Parietal lobe (tissue), 1 donor: ENCODE data around the gene VPS11. TPM values are rescaled to one million over a fixed set of nuclear protein-coding genes. Genes with fewer than 3 reads are reported as not detected.

ENCODE experiments used
- total RNA-seq: library from RNA; depleted of rRNA; stranded (reverse); fragments of >200 nt; gene quantifications from one replicate; pipeline ENCODE4 v1.2.3, GENCODE V29; 2014

VPS11 gene
- 35.1 TPM for total RNA-seq

DNA sequence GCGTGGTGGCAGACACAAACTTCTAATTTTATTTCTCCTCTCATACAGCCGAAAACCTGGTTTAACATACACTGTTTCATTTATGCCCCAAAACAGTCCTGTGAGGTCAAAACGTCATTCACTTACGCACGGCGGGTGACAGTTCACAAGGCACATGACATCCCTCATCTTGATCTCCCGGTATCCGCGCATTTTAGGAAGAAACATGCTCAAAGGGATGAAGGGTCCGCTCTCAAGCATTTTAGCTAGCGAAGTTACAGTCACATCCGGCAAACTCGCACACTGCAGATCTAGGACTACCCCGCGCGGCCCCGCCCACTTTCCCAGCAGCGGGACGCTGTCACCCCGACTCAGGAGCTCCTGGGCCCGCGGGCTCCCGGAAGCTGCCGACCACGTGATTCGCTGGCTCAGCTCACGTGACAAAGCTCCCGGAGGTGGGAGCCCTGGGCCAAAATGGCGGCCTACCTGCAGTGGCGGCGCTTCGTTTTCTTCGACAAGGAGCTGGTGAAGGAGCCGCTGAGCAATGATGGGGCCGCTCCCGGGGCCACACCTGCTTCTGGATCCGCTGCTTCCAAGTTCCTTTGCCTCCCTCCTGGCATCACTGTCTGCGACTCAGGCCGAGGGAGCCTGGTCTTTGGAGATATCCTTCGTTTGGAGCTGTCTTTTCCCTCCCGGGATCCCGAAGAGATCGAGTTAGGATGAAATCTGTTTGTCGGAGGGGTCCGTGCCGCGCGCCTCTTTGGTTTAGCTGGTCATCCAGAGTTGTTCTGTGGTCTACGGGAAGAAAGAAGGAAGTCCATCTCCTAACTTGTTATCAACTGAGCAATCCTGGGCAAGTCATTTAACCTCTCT, at the start of gene VPS11:
TSS of gene VPS11 (plus strand) at position 448 of the 852 bp plus-strand sequence. CDS start at position 454, 6 bp downstream.

GRCh38 chr11:119018074-119018938, 49.3 kb upstream of the VPS11 start, which contains the start of the genes RPS25 and TRAPPC4:
RPS25 (minus strand) TSS chr11:119018343; CDS start chr11:119018284, 59 bp downstream.
TRAPPC4 (plus strand) TSS chr11:119018766; CDS start chr11:119018796, 30 bp downstream.

DNA sequence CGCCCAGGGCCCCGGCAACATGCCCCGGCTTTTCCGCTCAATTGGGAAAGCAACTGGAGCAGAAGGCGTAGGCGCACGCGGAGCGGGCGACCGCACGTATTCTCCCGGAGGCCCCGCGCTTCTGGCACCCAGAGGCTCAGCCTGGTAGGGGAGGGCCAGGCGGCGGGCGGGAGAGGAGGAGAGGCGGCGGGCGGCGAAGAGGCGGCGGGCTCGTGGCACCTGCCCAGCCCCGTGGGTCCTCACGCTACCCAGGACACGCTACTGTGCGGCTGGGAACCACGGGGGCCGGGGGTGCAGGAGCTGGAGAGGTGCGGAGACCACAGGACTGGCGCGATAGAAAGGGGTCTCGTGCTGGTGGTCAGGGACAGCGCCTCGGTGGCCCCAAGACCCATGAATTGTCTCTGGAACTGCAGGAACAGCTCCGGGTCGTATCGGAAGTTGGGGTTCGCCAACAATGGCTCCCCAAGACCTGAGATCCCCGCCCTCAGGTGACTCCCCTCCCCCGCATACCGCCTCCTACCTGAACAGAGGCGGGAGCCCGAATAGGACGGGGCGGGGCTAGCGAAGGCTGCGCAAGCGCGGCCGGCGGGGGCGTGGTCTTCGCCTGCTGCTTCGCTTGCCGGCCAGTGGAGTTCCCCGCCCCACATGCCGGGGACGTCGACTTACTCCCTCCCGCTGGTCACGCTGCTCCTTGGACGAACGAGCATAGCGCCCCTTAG, 37.1 kb upstream of the VPS11 start, which contains the start of gene SLC37A4:
TSS of gene SLC37A4 (minus strand) at position 549 of the 719 bp plus-strand sequence.

DNA sequence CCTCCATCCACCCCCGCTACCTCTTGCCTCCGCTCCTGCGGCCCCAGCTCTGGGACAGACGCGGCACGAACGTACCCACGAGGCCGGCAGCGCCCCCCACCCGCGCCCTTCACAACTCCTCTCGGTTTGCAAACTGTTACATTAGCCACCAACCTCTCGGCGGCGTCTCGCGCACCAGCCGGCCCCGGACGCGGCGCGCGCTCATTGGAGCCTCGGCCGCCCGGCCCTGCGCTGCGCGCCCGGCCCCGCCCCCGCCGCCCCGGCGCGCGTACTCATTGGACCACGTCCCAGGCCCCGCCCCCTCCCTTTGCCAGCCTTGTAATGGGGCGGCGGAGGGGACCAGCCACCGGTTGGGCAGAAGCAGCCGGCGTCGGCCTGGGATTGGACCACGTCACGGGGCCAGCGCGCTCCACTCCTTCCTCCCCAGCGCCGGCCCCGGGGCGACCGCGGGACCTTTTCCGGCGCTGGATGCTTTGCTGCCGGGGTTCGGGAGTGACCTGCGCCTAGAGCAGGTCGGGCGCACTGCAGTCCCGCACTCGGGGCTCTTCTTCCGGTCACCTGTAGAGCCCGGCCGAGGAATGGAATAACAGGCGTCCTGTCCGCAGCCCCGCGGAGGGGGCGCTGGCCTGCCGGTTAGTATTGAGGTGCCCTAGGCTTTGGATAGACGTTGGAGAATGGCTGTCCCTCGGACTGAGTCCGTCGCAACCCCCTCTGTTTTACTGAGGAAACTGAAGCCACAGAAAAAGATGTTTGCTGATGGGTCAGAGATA, 10.4 kb upstream of the VPS11 start, which contains the start of gene HYOU1:
TSS of gene HYOU1 (minus strand) at position 206 of the 770 bp plus-strand sequence. CDS start 1,045 bp downstream, outside the sequence.

DNA sequence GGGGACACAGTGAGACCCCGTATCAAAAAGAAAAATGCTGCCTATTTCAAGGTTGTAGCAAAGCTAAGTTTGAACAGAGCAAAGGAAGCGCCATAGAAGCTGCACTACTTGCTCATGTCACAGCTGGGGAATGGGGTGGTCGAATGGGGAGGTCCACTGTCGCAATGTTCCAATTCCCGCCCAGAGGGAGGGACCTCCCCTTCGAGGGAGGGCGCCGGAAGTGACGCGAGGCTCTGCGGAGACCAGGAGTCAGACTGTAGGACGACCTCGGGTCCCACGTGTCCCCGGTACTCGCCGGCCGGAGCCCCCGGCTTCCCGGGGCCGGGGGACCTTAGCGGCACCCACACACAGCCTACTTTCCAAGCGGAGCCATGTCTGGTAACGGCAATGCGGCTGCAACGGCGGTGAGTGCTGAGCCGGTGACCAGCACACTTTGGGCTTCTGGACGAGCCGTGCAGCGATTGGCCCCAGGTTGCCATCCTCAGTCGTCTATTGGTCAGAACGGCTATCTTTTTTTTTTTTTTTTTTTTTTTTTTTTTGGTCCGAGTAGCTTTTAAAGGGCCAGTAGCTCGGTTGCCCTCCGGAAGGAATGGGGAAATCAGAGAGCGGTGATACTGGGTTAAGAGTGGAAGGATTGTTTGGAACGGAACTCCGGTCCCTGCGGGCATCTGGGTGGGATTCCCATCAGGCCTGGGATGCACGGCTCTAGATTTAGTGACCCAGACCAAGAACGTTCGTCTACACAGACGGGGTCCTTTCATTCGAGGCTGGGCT, 17.2 kb downstream of the VPS11 start, which contains the start of gene HMBS:
TSS of gene HMBS (plus strand) at position 219 of the 774 bp plus-strand sequence. CDS start at position 372, 153 bp downstream.

DNA sequence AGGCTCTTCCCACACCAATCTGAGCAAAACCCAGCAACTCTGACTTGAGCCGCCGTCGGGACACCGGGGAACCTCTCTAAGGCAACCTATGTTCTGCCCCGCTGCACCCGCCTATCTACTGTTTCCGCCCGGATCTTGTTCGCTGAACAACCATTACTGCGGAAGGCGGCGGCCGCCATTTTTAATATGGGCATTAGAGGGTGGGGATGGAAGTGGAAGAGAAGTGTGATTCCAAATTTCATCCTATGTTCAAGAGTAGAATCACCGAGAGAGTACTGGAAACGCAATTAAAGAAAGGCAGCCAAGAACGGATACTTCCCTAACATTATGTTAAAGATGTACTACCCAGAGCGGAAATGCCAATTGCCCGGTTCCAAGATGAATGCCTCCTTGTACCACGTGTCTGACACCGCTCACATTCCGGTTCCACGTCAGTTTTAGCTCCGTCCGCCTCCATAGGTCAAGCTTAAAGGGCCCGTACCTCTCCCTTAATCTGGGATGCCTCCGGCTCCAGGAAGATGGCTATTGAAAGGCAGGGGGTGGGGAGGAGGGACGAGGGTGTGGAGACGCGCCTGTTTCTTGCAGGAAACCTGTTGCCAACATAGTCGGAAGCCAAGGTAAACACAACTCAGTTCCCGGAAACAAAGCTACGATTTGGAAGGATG, 34.3 kb downstream of the VPS11 start, which contains the start of gene DPAGT1:
TSS of gene DPAGT1 (minus strand) at position 95 of the 665 bp plus-strand sequence. CDS start 198 bp downstream, outside the sequence.

GRCh38 chr11:119106564-119107537, 39.2 kb downstream of the VPS11 start, which contains the start of gene C2CD2L:
C2CD2L (plus strand) TSS chr11:119107344; CDS start chr11:119107742, 398 bp downstream.

DNA sequence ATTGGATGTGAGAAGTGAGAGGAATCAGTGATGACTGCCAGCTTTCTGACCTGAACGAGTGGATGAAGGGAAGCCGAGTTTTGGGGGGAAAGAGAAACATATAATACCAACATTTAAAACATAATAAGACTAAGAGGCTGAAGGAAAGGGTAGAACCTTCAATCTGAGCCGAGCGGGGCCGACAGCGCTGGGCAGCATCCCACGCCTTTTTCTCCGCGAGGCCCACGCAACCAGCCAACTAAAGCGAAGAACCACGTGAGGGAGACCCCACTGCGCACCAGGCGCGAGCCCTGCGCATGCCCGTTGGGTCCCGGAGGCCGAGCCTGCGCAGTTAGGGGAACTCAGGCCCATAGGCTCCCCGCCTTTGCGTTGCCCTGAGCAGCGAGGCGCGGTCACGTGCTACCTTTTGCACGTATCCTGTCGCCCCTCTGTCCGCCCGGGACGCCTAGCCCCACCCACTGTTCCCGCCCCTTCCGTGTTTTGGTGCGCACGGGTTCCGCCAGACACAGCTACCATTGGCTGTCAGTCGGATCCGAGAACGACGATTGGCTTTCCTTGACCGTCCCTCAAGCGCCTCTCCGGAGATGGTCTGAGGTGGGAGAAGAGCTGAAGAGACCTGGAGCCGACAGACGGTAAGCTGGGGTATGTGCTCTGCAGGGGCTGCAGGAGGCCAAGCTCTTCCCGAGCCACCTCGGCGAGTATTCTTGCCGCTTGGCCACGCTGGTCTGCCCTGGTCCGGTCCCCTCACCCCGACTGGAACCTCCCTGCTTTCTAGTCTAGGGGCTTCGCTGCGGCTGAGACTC, 53.6 kb downstream of the VPS11 start, which contains the start of gene HINFP:
TSS of gene HINFP (plus strand) at position 573 of the 803 bp plus-strand sequence. CDS start 5,365 bp downstream, outside the sequence.

Other genes starting within 250 kb of the VPS11 start
- gene CXCR5, start 183.9 kb upstream of the VPS11 start, total RNA-seq = not detected
- gene BCL9L, start 141.9 kb upstream of the VPS11 start, total RNA-seq = 20.7 TPM
- not detected for gene UPK2, start 111.5 kb upstream of the VPS11 start, total RNA-seq
- gene FOXR1, start 96.1 kb upstream of the VPS11 start, total RNA-seq = not detected
- 82.9 TPM for gene CENATAC, start 69.7 kb upstream of the VPS11 start, total RNA-seq
- 1,127 TPM for gene RPS25, start 49.5 kb upstream of the VPS11 start, total RNA-seq
- gene TRAPPC4, start 49.1 kb upstream of the VPS11 start, total RNA-seq = 76.1 TPM
- 15.0 TPM for gene SLC37A4, start 36.9 kb upstream of the VPS11 start, total RNA-seq
- gene HYOU1, start 10.6 kb upstream of the VPS11 start, total RNA-seq = 40.1 TPM
- 8.1 TPM for gene HMBS, start 17.1 kb downstream of the VPS11 start, total RNA-seq
- gene DPAGT1, start 34.0 kb downstream of the VPS11 start, total RNA-seq = 11.6 TPM
- 12.2 TPM for gene C2CD2L, start 39.5 kb downstream of the VPS11 start, total RNA-seq
- 41.9 TPM for gene HINFP, start 53.8 kb downstream of the VPS11 start, total RNA-seq
- 4.1 TPM for gene ABCG4, start 81.2 kb downstream of the VPS11 start, total RNA-seq
- 2.8 TPM for gene NLRX1, start 100.9 kb downstream of the VPS11 start, total RNA-seq
- gene NHERF4, start 117.7 kb downstream of the VPS11 start, total RNA-seq = not detected
- 25.0 TPM for gene CBL, start 138.5 kb downstream of the VPS11 start, total RNA-seq
- 12.8 TPM for gene MCAM, start 249.3 kb downstream of the VPS11 start, total RNA-seq